GM12878 (cell line): ENCODE data around the gene RAD51B. TPM values are rescaled to one million over a fixed set of nuclear protein-coding genes. Genes with fewer than 3 reads are reported as not detected.
A peak's percentile ranks its signal among the peaks of the same experiment; 100 is the strongest.

ENCODE experiments used
- ATAC-seq: fragments of 200-7000 bp; cut with Tn5 transposase; 3 replicates; pipeline ENCODE4 v1.9.1; 2020; ENCODE audit warnings: mild to moderate bottlenecking, moderate library complexity
- BruUV-seq: library from RNA; stranded (reverse); fragments of 400-500 nt; replicated peaks from 2 replicates; lab custom pipeline; 2021; lab: Mats Ljungman, UMichigan
- CTCF ChIA-PET: fragments of 300-600 bp; sonication (Branson Sonifier 250); formaldehyde crosslinking; extraction: SDS; loops from one replicate; lab custom pipeline; 2021; ENCODE audit warnings: inconsistent platforms; lab: Yijun Ruan, JAX
- POLR2A ChIA-PET: fragments of 350-600 bp; formaldehyde crosslinking; extraction: SDS; loops from one replicate; lab custom pipeline; 2021; ENCODE audit warnings: inconsistent platforms; lab: Charles Lee
- RAD21 ChIA-PET: fragments of 300-600 bp; sonication (Branson Sonifier 250); formaldehyde crosslinking; loops from one replicate; lab custom pipeline; 2023; ENCODE audit warnings: antibody characterized with exemption; ENCODE audit not compliant: unreplicated experiment; lab: Charles Lee
- SMC1A ChIA-PET: fragments of 300-600 bp; sonication (Branson Sonifier 250); formaldehyde crosslinking; loops from one replicate; lab custom pipeline; 2023; ENCODE audit not compliant: unreplicated experiment, uncharacterized antibody; lab: Charles Lee
- DNase-seq: peaks from one replicate; pipeline ENCODE4 v3.0.0-alpha.2; 2011; ENCODE audit warnings: low read depth, low spot score
- FAIRE-seq: peaks from 3 replicates; lab custom pipeline; 2011; peaks lifted over from hg19 to GRCh38; lab: Jason Lieb, UNC
- H2AFZ ChIP-seq: 2 replicates; pipeline ENCODE4 v1.6.0; 2011; ENCODE audit warnings: low read depth, low read length, control low read depth; ENCODE audit not compliant: control insufficient read depth
- H3K27ac ChIP-seq: 2 replicates; pipeline ENCODE4 v1.5.1; 2011; ENCODE audit warnings: control low read depth; ENCODE audit not compliant: control insufficient read depth, insufficient read depth
- H3K27me3 ChIP-seq, 2 experiments: replicated peaks in 1 of 2; 2 replicates each; pipeline versions ENCODE4 v1.6.0 to v1.6.1; 2011; ENCODE audit warnings: low read length in 1 of 2; ENCODE audit not compliant: control insufficient read depth in 2 of 2, insufficient read depth in 2 of 2
- H3K36me3 ChIP-seq, 2 experiments: 2 replicates each; pipeline ENCODE4 v1.5.1; 2011; ENCODE audit warnings: low read length in 1 of 2; ENCODE audit not compliant: control insufficient read depth in 2 of 2, insufficient read depth in 2 of 2
- H3K4me1 ChIP-seq: 2 replicates; pipeline ENCODE4 v1.6.1; 2011; ENCODE audit warnings: mild to moderate bottlenecking, low read length, moderate library complexity, mixed read lengths; ENCODE audit not compliant: control insufficient read depth, insufficient read depth
- H3K4me2 ChIP-seq: 2 replicates; pipeline ENCODE4 v1.6.0; 2011; ENCODE audit warnings: control low read depth; ENCODE audit not compliant: control insufficient read depth, insufficient read depth
- H3K4me3 ChIP-seq: fragments of 200-600 bp; sonication (generic); 2 replicates; pipeline ENCODE4 v1.5.1; 2016
- H3K79me2 ChIP-seq: 2 replicates; pipeline ENCODE4 v1.6.0; 2011; ENCODE audit warnings: low read length; ENCODE audit not compliant: control insufficient read depth, insufficient read depth
- H3K9ac ChIP-seq: 2 replicates; pipeline ENCODE4 v1.8.0; 2011; ENCODE audit warnings: low read length, control low read depth, mixed read lengths; ENCODE audit not compliant: control insufficient read depth, insufficient read depth
- H3K9me3 ChIP-seq: replicated peaks from 3 replicates; pipeline ENCODE4 v1.5.1; 2011; ENCODE audit warnings: mild to moderate bottlenecking, low read length; ENCODE audit not compliant: control insufficient read depth, insufficient read depth
- H4K20me1 ChIP-seq: 2 replicates; pipeline ENCODE4 v1.6.0; 2011; ENCODE audit not compliant: control insufficient read depth, insufficient read depth
- CREB1 ChIP-seq: IDR thresholded peaks from 2 replicates; pipeline ENCODE4 v1.6.1; 2012; ENCODE audit warnings: low read depth, mild to moderate bottlenecking, inconsistent platforms
- DPF2 ChIP-seq: fragments of 450-650 bp; IDR thresholded peaks from 2 replicates; pipeline ENCODE4 v1.6.1; 2017; ENCODE audit warnings: mild to moderate bottlenecking
- NFYA ChIP-seq: IDR thresholded peaks from 2 replicates; pipeline ENCODE4 v1.6.1; 2011; ENCODE audit warnings: low read depth, mild to moderate bottlenecking, low read length, improper control_type of control experiment, borderline replicate concordance
- PAX5 ChIP-seq: IDR thresholded peaks from 2 replicates; pipeline ENCODE4 v1.6.1; 2011; ENCODE audit warnings: low read depth, low read length, borderline replicate concordance
- POLR2A ChIP-seq: IDR thresholded peaks from 2 replicates; pipeline ENCODE4 v1.6.1; 2011; ENCODE audit warnings: low read depth, mild to moderate bottlenecking, low read length
- RAD21 ChIP-seq: IDR thresholded peaks from 2 replicates; pipeline ENCODE4 v1.6.1; 2011; ENCODE audit warnings: mild to moderate bottlenecking, low read depth, low read length, moderate library complexity; ENCODE audit not compliant: insufficient read depth
- SMAD5 ChIP-seq: IDR thresholded peaks from 2 replicates; pipeline ENCODE4 v1.6.1; 2016; ENCODE audit warnings: antibody characterized with exemption, low read depth
- SREBF2 ChIP-seq: IDR thresholded peaks from 2 replicates; pipeline ENCODE4 v1.6.1; 2012; ENCODE audit warnings: mild to moderate bottlenecking, low read length
- SUZ12 ChIP-seq: fragments of 200-600 bp; sonication (generic); IDR thresholded peaks from one replicate; pipeline ENCODE4 v1.6.1; 2018; ENCODE audit warnings: antibody characterized with exemption, mild to moderate bottlenecking; ENCODE audit not compliant: unreplicated experiment
- TCF7 ChIP-seq: IDR thresholded peaks from 2 replicates; pipeline ENCODE4 v1.6.1; 2014; ENCODE audit warnings: antibody characterized with exemption, borderline replicate concordance
- WGBS: methylation state at CpG from one replicate; pipeline ENCODE4 v1.1.6; 2016; ENCODE audit warnings: low lambda C conversion rate; ENCODE audit not compliant: insufficient replicate concordance, insufficient coverage; ENCODE audit errors: missing lambda C conversion rate; 5-methylcytosine and 5-hydroxymethylcytosine counted together
- in situ Hi-C: fragments of 300-500 bp; cut with MboI; formaldehyde crosslinking; loops from 9 replicates; pipeline ENCODE4 v1.14.3; 2018; ENCODE audit warnings: mixed read lengths
- intact Hi-C: fragments of 100-400 bp; cut with micrococcal nuclease; formaldehyde crosslinking; loops from one replicate; pipeline ENCODE4 v1.14.2; 2022; ENCODE audit not compliant: unreplicated experiment
- polyA plus RNA-seq, 11 experiments: library from polyadenylated mRNA; depleted of rRNA in 4 of 11; unstranded in 6 of 11; stranded (reverse) in 5 of 11; fragments of >200 nt; fragmentation: Nextera tagmentation in 4 of 11; fragmentation: Illumina TruSeq in 1 of 11; extraction: Ambion mirVana in 4 of 11; extraction: Trizol in 1 of 11; gene quantifications; 1 replicate in 1 of 11; 2 replicates in 10 of 11; pipeline versions ENCODE4 v1.2.1 to v1.2.3, GENCODE V29; 2011 to 2016; ENCODE audit warnings: inconsistent platforms in 2 of 11, missing spikeins in 2 of 11, low read depth in 1 of 11
- total RNA-seq, 4 experiments: library from RNA; depleted of rRNA in 3 of 4; stranded (reverse); fragments of >200 nt in 3 of 4; fragmentation: Illumina TruSeq in 1 of 4; extraction: Trizol in 1 of 4; gene quantifications; 2 replicates each; pipeline versions ENCODE4 v1.2.1 to v1.2.3, GENCODE V29; 2013 to 2021
- TF ChIP-seq, protein P1 (sequence below): IDR thresholded peaks from 2 replicates; pipeline ENCODE4 v1.6.1; 2011; ENCODE audit warnings: mild to moderate bottlenecking, low read depth, low read length, moderate library complexity; ENCODE audit not compliant: insufficient replicate concordance
- TF ChIP-seq, protein P2 (sequence below): IDR thresholded peaks from 2 replicates; pipeline ENCODE4 v1.6.1; 2012; ENCODE audit warnings: low read length, inconsistent platforms
- TF ChIP-seq, protein P3 (sequence below): fragments of 450-650 bp; IDR thresholded peaks from 2 replicates; pipeline ENCODE4 v1.6.1; 2018; ENCODE audit warnings: borderline replicate concordance, mild to moderate bottlenecking; ENCODE audit not compliant: partially characterized antibody
- TF ChIP-seq, protein P4 (sequence below): fragments of 450-650 bp; formaldehyde crosslinking; IDR thresholded peaks from 2 replicates; pipeline ENCODE4 v1.5.0; 2022; ENCODE audit warnings: mild to moderate bottlenecking, missing genetic modification characterization
- TF ChIP-seq, protein P5 (sequence below): IDR thresholded peaks from 2 replicates; pipeline ENCODE4 v1.6.1; 2011; ENCODE audit warnings: borderline replicate concordance, low read depth, mild to moderate bottlenecking, moderate library complexity, mixed read lengths, low read length; ENCODE audit not compliant: insufficient read depth; ENCODE audit errors: extremely low read length

RAD51B gene
- total and polyA plus RNA-seq, 10 of the 15 experiments (the other 5 are each of a cell fraction or from before 2014, with no cell fraction given) = 9.8 to 26.8 (median 21.3) TPM

DNA sequence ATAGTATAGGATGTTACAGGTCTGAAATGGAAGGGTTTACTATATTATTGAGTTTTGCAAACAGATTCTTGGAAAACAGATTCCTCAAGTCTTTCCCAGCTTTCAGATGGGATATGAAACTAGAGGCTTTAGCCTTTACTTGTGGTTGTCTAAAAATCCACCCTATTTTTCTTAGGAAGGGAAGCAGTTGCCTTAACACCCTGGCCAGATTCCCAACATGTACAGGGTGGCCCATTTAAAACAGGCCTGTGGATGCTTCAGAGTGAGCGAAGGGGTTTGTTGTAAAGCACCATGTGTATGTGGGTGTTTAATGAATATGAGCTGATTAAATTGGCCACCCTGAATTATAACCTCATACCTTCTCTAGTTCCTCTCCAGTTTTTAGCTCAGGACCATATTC, 557.4 kb downstream of the RAD51B start:
- Histone ChIP-seq H3K27me3 (no peaks in the 10 kb centered on the region), H2AFZ (no peak overlapping the region; the same call in 1 of the 2 replicates), H3K4me1 (peaks cover 65% of the 10 kb centered on the region), H3K9me3 (peaks cover 8% of the 10 kb centered on the region; the same call in 2 of the 3 replicates), H4K20me1 (no peaks in the 10 kb centered on the region), H3K4me2 (peak overlapping the region; percentile 71), H3K36me3 (peaks cover 0 to 2% of the 10 kb centered on the region in 2 experiments; a peak in 1 of 4 replicates), H3K79me2 (peaks cover 9% of the 10 kb centered on the region), H3K4me3 (no peak overlapping the region), H3K27ac (peak overlapping the region; percentile 83), H3K9ac (no peak overlapping the region; the same call in 1 of the 2 replicates)
- POLR2A ChIA-PET = interaction anchor here (0.8 to 8.2 kb wide), 17 partner anchors 9 to 439 kb away, joined by 3 to 103 read pairs (median 5); no protein-coding TSS in a partner anchor
- SMC1A ChIA-PET = interaction anchor here (0.7 to 8.7 kb wide), 26 partner anchors 9 to 439 kb away, joined by 3 to 181 read pairs (median 7); no protein-coding TSS in a partner anchor
- 100% methylated on average over 1 of the region's 1 CpG for WGBS
- intact Hi-C loops = no loop called here
- RAD21 ChIA-PET = interaction anchor here (0.8 to 15.0 kb wide), 24 partner anchors 9 to 440 kb away, joined by 3 to 194 read pairs (median 18); no protein-coding TSS in a partner anchor
- in situ Hi-C loops = no loop called here
- ATAC-seq (no peak), FAIRE-seq (no peak), DNase-seq (no peak)
- CTCF ChIA-PET = interaction anchor here (0.6 to 7.6 kb wide), 19 partner anchors 9 to 433 kb away, joined by 3 to 60 read pairs (median 6); no protein-coding TSS in a partner anchor
- BruUV-seq = no TSS peak
- TF ChIP-seq POLR2A (no peak), SUZ12 (no peak), PAX5 (no peak), RAD21 (no peak), TCF7 (no peak), SREBF2 (no peak), CREB1 (no peak), NFYA (no peak), SMAD5 (no peak), DPF2 (no peak)
- TF ChIP-seq, protein P1, sequence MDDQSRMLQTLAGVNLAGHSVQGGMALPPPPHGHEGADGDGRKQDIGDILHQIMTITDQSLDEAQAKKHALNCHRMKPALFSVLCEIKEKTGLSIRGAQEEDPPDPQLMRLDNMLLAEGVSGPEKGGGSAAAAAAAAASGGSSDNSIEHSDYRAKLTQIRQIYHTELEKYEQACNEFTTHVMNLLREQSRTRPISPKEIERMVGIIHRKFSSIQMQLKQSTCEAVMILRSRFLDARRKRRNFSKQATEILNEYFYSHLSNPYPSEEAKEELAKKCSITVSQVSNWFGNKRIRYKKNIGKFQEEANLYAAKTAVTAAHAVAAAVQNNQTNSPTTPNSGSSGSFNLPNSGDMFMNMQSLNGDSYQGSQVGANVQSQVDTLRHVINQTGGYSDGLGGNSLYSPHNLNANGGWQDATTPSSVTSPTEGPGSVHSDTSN = no peak
- TF ChIP-seq, protein P2, sequence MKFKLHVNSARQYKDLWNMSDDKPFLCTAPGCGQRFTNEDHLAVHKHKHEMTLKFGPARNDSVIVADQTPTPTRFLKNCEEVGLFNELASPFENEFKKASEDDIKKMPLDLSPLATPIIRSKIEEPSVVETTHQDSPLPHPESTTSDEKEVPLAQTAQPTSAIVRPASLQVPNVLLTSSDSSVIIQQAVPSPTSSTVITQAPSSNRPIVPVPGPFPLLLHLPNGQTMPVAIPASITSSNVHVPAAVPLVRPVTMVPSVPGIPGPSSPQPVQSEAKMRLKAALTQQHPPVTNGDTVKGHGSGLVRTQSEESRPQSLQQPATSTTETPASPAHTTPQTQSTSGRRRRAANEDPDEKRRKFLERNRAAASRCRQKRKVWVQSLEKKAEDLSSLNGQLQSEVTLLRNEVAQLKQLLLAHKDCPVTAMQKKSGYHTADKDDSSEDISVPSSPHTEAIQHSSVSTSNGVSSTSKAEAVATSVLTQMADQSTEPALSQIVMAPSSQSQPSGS = no peak
- TF ChIP-seq, protein P3, sequence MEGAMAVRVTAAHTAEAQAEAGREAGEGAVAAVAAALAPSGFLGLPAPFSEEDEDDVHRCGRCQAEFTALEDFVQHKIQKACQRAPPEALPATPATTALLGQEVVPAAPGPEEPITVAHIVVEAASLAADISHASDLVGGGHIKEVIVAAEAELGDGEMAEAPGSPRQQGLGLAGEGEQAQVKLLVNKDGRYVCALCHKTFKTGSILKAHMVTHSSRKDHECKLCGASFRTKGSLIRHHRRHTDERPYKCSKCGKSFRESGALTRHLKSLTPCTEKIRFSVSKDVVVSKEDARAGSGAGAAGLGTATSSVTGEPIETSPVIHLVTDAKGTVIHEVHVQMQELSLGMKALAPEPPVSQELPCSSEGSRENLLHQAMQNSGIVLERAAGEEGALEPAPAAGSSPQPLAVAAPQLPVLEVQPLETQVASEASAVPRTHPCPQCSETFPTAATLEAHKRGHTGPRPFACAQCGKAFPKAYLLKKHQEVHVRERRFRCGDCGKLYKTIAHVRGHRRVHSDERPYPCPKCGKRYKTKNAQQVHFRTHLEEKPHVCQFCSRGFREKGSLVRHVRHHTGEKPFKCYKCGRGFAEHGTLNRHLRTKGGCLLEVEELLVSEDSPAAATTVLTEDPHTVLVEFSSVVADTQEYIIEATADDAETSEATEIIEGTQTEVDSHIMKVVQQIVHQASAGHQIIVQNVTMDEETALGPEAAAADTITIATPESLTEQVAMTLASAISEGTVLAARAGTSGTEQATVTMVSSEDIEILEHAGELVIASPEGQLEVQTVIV = no peak
- TF ChIP-seq, protein P4, sequence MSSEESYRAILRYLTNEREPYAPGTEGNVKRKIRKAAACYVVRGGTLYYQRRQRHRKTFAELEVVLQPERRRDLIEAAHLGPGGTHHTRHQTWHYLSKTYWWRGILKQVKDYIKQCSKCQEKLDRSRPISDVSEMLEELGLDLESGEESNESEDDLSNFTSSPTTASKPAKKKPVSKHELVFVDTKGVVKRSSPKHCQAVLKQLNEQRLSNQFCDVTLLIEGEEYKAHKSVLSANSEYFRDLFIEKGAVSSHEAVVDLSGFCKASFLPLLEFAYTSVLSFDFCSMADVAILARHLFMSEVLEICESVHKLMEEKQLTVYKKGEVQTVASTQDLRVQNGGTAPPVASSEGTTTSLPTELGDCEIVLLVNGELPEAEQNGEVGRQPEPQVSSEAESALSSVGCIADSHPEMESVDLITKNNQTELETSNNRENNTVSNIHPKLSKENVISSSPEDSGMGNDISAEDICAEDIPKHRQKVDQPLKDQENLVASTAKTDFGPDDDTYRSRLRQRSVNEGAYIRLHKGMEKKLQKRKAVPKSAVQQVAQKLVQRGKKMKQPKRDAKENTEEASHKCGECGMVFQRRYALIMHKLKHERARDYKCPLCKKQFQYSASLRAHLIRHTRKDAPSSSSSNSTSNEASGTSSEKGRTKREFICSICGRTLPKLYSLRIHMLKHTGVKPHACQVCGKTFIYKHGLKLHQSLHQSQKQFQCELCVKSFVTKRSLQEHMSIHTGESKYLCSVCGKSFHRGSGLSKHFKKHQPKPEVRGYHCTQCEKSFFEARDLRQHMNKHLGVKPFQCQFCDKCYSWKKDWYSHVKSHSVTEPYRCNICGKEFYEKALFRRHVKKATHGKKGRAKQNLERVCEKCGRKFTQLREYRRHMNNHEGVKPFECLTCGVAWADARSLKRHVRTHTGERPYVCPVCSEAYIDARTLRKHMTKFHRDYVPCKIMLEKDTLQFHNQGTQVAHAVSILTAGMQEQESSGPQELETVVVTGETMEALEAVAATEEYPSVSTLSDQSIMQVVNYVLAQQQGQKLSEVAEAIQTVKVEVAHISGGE (CRISPR knock-in tag) = no peak
- TF ChIP-seq, protein P5, sequence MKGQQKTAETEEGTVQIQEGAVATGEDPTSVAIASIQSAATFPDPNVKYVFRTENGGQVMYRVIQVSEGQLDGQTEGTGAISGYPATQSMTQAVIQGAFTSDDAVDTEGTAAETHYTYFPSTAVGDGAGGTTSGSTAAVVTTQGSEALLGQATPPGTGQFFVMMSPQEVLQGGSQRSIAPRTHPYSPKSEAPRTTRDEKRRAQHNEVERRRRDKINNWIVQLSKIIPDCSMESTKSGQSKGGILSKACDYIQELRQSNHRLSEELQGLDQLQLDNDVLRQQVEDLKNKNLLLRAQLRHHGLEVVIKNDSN = no peak
